Gastrocnemius medialis (tissue), 4 donors: ENCODE measurements around the gene ZMYND11. TPM values are rescaled to one million over a fixed set of nuclear protein-coding genes. Genes with fewer than 3 reads are reported as not detected.

Experiments
- ATAC-seq, 2 donors: fragments of 150-250 bp; one replicate each; pipeline ENCODE4 v1.9.1; 2016
- DNase-seq, 2 donors: peaks; one replicate each; pipeline ENCODE4 v3.0.0-alpha.2; 2019
- H3K27ac ChIP-seq, 4 donors: fragments of 200-600 bp; sonication (generic); 1 replicate in 1 of 4; 2 replicates in 3 of 4; pipeline ENCODE4 v1.5.1; 2016 to 2018; ENCODE audit warnings: mild to moderate bottlenecking in 2 of 4, moderate library complexity in 1 of 4
- H3K27me3 ChIP-seq, 3 donors: fragments of 200-600 bp; sonication (generic) in 2 of 3; 1 replicate in 1 of 3; 2 replicates in 2 of 3; pipeline versions ENCODE4 v1.5.1 to v1.6.0; 2016 to 2019; ENCODE audit warnings: mild to moderate bottlenecking in 1 of 3, moderate library complexity in 1 of 3
- H3K36me3 ChIP-seq, 2 donors: fragments of 200-600 bp; sonication (generic) in 1 of 2; one replicate each; pipeline ENCODE4 v1.5.1; 2017 to 2018
- H3K4me1 ChIP-seq, 2 donors: fragments of 200-600 bp; sonication (generic) in 1 of 2; one replicate each; pipeline ENCODE4 v1.5.1; 2016 to 2017; ENCODE audit warnings: mild to moderate bottlenecking in 2 of 2
- H3K4me3 ChIP-seq, 4 donors: fragments of 200-600 bp; sonication (generic) in 3 of 4; 1 replicate in 1 of 4; 2 replicates in 3 of 4; pipeline ENCODE4 v1.5.1; 2016 to 2019; ENCODE audit warnings: mild to moderate bottlenecking in 2 of 4
- H3K9me3 ChIP-seq, 3 donors: fragments of 200-600 bp; sonication (generic) in 2 of 3; 1 replicate in 1 of 3; 2 replicates in 2 of 3; pipeline ENCODE4 v1.5.1; 2016 to 2019
- POLR2A ChIP-seq, 2 donors: fragments of 450-650 bp; IDR thresholded peaks; one replicate each; pipeline ENCODE4 v1.6.1; 2017; ENCODE audit warnings: antibody characterized with exemption in 2 of 2, mild to moderate bottlenecking in 2 of 2, moderate library complexity in 2 of 2
- in situ Hi-C, 4 donors: fragments of 200-750 bp; cut with MboI; loops; one replicate each; pipeline versions ENCODE4 v1.15.0 to v1.8.0; 2017; ENCODE audit warnings: low sequenced_read_pairs in 4 of 4
- intact Hi-C: fragments of 100-400 bp; cut with DNase I; formaldehyde crosslinking; loops from one replicate; pipeline ENCODE4 v1.15.1; 2023; ENCODE audit warnings: low total_unique reads
- total RNA-seq, 4 donors: library from RNA; depleted of rRNA; stranded (reverse); fragments of >200 nt; gene quantifications; one replicate each; pipeline versions ENCODE4 v1.1.0 to v1.2.3, GENCODE V29; 2016
- TF ChIP-seq, protein P1 (sequence below), 5 experiments: fragments of 450-650 bp in 3 of 5; fragments of 200-600 bp in 2 of 5; sonication (generic) in 2 of 5; IDR thresholded peaks in 4 of 5; conservative IDR thresholded peaks in 1 of 5; 1 replicate in 4 of 5; 2 replicates in 1 of 5; pipeline ENCODE4 v1.5.1; 2016 to 2019; ENCODE audit warnings: antibody characterized with exemption in 5 of 5, mild to moderate bottlenecking in 3 of 5, moderate library complexity in 3 of 5

ZMYND11 gene
- total RNA-seq, 4 donors from 2014 or later = 58.3 to 78.0 (median 65.2) TPM

GRCh38 chr10:274866-275265 is 139.6 kb downstream of the ZMYND11 start:
- no peak overlapping the region for H3K27ac ChIP-seq
- no peaks in the 10 kb centered on the region for H3K27me3 ChIP-seq
- H3K4me3 ChIP-seq = no peak overlapping the region
- in situ Hi-C loops = no loop called here
- intact Hi-C loops = no loop called here
- DNase-seq = no peak
- no peak for ATAC-seq
- no peaks in the 10 kb centered on the region for H3K9me3 ChIP-seq
- peaks cover 0 to 23% of the 10 kb centered on the region in 2 donors for H3K36me3 ChIP-seq
- no peaks in the 10 kb centered on the region for H3K4me1 ChIP-seq
- TF ChIP-seq, protein P1, sequence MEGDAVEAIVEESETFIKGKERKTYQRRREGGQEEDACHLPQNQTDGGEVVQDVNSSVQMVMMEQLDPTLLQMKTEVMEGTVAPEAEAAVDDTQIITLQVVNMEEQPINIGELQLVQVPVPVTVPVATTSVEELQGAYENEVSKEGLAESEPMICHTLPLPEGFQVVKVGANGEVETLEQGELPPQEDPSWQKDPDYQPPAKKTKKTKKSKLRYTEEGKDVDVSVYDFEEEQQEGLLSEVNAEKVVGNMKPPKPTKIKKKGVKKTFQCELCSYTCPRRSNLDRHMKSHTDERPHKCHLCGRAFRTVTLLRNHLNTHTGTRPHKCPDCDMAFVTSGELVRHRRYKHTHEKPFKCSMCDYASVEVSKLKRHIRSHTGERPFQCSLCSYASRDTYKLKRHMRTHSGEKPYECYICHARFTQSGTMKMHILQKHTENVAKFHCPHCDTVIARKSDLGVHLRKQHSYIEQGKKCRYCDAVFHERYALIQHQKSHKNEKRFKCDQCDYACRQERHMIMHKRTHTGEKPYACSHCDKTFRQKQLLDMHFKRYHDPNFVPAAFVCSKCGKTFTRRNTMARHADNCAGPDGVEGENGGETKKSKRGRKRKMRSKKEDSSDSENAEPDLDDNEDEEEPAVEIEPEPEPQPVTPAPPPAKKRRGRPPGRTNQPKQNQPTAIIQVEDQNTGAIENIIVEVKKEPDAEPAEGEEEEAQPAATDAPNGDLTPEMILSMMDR (IDR thresholded peaks at IDR 0.05 in 4 of 5, conservative IDR thresholded peaks at IDR 0.05 in 1 of 5) = no peak
- no peak for TF ChIP-seq POLR2A (IDR thresholded peaks at IDR 0.05)

DNA sequence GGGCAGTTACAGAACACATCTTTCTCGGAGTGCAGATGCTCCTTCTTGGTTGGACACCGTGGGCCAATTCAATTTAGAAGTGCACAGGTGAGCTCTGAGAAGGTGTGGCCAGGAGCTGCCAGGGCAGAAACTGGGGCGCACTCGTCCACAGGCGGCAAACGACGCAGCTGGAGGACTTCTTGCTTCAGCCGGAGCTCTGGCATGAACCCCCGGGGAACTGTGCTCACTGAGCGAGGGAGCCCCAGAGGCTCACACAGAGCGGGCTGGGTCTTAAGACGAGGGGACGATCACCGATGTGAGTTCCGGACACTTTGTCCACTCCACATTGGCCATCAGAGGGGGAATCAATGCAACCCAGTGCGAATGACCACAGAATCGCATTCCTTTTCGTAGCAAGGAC is 140.4 kb downstream of the ZMYND11 start:
- Histone ChIP-seq H3K4me1 (no peaks in the 10 kb centered on the region), H3K27ac (no peak overlapping the region), H3K9me3 (no peaks in the 10 kb centered on the region), H3K4me3 (no peak overlapping the region), H3K27me3 (no peaks in the 10 kb centered on the region), H3K36me3 (peaks cover 0 to 30% of the 10 kb centered on the region in 2 donors)
- TF ChIP-seq, protein P1 (IDR thresholded peaks at IDR 0.05 in 4 of 5, conservative IDR thresholded peaks at IDR 0.05 in 1 of 5) = no peak
- no peak for TF ChIP-seq POLR2A (IDR thresholded peaks at IDR 0.05)
- intact Hi-C loops = no loop called here
- ATAC-seq (no peak), DNase-seq (no peak)
- in situ Hi-C loops = no loop called here

DNA sequence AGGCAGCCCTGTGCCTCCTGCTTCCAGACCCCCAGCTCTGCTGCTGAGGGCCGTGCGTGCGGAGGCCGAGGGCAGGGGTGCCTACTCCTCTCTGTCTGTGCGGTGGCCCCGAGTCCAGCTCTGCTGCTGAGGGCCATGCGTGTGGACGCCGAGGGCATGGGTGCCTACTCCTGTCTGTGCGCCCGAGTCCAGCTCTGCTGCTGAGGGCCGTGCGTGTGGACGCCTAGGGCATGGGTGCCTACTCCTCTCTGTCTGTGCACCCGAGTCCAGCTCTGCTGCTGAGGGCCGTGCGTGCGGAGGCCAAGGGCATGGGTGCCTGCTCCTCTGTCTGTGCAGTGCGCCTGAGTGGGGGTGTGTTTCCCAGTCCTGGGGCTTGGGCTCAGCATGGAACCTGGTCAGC is 142.7 kb downstream of the ZMYND11 start:
- Histone ChIP-seq H3K4me1 (no peaks in the 10 kb centered on the region), H3K27ac (no peak overlapping the region), H3K36me3 (peaks cover 0 to 40% of the 10 kb centered on the region in 2 donors), H3K4me3 (no peak overlapping the region), H3K27me3 (no peaks in the 10 kb centered on the region), H3K9me3 (no peaks in the 10 kb centered on the region)
- DNase-seq (no peak), ATAC-seq (no peak)
- intact Hi-C loops = no loop called here
- no peak for TF ChIP-seq POLR2A (IDR thresholded peaks at IDR 0.05)
- TF ChIP-seq, protein P1 (IDR thresholded peaks at IDR 0.05 in 4 of 5, conservative IDR thresholded peaks at IDR 0.05 in 1 of 5) = no peak
- in situ Hi-C loops = no loop called here

GRCh38 chr10:278707-279106 is 143.5 kb downstream of the ZMYND11 start:
- no peak overlapping the region for H3K4me3 ChIP-seq
- in situ Hi-C loops (no loop called here), intact Hi-C loops (no loop called here)
- TF ChIP-seq, protein P1 (IDR thresholded peaks at IDR 0.05 in 4 of 5, conservative IDR thresholded peaks at IDR 0.05 in 1 of 5) = no peak
- no peak for TF ChIP-seq POLR2A (IDR thresholded peaks at IDR 0.05)
- H3K27ac ChIP-seq = no peak overlapping the region
- H3K36me3 ChIP-seq = peaks cover 0 to 40% of the 10 kb centered on the region in 2 donors
- no peaks in the 10 kb centered on the region for H3K27me3 ChIP-seq
- no peak for DNase-seq
- no peak for ATAC-seq
- no peaks in the 10 kb centered on the region for H3K4me1 ChIP-seq
- no peaks in the 10 kb centered on the region for H3K9me3 ChIP-seq

- intact Hi-C loops = no loop called here
- Histone ChIP-seq H3K4me1 (no peaks in the 10 kb centered on the region), H3K4me3 (no peak overlapping the region), H3K27ac (no peak overlapping the region), H3K27me3 (no peaks in the 10 kb centered on the region), H3K36me3 (peaks cover 0 to 40% of the 10 kb centered on the region in 2 donors), H3K9me3 (no peaks in the 10 kb centered on the region)
- in situ Hi-C loops = no loop called here
- ATAC-seq (no peak), DNase-seq (no peak)
- no peak for TF ChIP-seq POLR2A (IDR thresholded peaks at IDR 0.05)
- TF ChIP-seq, protein P1 (IDR thresholded peaks at IDR 0.05 in 4 of 5, conservative IDR thresholded peaks at IDR 0.05 in 1 of 5) = no peak
These were observed 144.0 kb downstream of the ZMYND11 start for GRCh38 chr10:279232-279631.
